Inflammatory macrophage treated with lipopolysaccharide for 4 hours (primary cell): ENCODE results near the gene FNDC1.

Source experiments
- DNase-seq: peaks from one replicate; pipeline ENCODE4 v3.0.0-alpha.2; 2020

FNDC1 gene

DNA sequence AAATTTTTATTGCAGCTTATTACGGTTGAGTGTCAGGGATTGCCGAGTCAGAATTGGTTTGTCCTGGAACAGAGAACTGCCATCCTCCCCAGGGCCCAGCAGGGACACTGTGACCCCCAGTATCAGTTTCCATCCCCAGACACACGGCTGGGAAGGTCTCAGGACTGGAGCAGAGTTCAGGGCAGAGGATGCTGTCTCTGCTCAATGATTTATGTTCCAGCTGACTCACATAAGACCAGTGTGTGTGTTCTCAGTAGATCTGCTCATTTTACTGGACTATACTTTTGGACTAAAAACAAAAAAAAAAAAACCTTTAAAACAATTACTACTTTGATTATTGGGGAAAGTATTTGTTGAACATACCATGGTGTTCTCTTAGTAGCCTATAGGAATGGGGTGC, 44.2 kb downstream of the FNDC1 start:
- DNase-seq: no peak

- no peak for DNase-seq
Measured at GRCh38 chr6:159214281-159214680, 45.1 kb downstream of the FNDC1 start.

GRCh38 chr6:159217595-159218275, 48.5 kb downstream of the FNDC1 start:
- DNase-seq: peak; percentile 7

GRCh38 chr6:159220093-159220492, 50.9 kb downstream of the FNDC1 start:
- DNase-seq: no peak

DNA sequence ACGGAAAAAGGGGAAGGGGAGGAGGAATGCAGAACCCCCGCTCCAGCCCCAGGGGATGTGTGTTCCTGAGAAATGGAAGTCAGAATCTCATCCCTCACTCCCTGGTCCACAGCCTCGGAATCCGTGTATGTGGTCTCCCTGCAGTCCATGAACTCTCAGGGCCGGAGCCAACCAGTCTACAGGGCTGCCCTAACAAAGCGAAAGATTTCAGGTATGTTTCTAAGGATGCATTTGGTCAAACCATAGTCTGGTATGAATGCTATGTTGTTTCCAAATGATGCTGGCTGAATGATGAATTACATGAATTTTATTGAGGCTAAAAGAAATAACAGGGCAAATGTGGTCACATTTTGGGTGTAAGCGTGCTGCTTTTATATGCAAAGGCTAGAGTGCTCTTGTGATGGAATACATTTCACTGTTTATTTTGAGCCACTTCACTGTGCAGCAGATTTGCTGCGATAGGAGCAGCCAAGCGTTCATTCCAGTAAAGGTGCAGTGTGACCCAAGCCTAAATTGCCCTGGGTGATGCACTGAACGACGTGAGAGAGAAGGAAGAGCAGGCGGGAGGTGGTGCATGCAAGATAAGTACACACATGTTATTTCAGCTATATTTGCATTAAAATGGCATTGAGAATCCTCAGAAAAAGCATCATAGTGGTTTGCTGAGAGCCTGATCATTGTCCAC, 52.4 kb downstream of the FNDC1 start:
- no peak for DNase-seq

GRCh38 chr6:159224452-159224851, 55.3 kb downstream of the FNDC1 start:
- DNase-seq: no peak

DNA sequence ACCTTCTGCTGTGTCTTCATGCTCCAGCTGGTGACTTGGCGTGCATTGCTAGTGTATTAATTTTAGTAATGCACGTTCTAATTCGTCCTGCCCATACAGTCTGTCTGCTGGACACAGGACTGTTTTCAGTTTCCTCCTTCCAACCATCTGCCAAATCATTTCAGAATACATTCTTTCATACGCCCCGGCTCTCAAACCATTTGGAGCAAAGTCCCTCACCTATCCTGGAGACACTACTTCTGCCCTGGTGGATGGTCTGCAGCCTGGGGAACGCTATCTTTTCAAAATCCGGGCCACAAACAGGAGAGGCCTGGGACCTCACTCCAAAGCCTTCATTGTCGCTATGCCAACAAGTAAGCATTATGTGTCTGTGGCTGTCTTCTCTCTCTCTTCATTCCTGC, 60.5 kb downstream of the FNDC1 start:
- DNase-seq: no peak

DNA sequence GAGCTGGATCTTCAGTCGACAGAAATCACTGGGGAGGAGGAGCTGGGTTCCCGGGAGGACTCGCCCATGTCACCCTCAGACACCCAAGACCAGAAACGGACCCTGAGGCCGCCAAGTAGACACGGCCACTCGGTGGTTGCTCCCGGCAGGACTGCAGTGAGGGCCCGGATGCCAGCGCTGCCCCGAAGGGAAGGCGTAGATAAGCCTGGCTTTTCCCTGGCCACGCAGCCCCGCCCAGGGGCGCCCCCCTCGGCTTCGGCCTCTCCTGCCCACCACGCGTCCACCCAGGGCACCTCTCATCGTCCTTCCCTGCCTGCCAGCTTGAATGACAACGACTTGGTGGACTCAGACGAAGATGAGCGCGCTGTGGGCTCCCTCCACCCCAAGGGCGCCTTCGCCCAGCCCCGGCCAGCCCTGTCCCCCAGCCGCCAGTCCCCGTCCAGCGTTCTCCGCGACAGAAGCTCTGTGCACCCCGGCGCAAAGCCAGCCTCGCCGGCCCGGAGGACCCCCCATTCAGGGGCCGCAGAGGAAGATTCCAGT, 63.0 kb downstream of the FNDC1 start:
- DNase-seq: no peak

DNA sequence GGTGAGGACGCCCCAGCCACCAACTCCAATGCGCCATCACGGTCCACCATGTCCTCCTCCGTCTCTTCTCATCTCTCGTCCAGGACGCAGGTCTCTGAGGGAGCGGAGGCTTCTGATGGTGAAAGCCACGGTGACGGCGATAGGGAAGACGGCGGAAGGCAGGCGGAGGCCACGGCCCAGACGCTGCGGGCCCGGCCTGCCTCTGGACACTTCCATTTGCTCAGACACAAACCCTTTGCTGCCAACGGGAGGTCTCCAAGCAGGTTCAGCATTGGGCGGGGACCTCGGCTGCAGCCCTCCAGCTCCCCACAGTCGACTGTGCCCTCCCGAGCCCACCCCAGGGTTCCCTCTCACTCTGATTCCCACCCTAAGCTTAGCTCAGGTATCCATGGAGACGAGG, 63.6 kb downstream of the FNDC1 start:
- no peak for DNase-seq

DNA sequence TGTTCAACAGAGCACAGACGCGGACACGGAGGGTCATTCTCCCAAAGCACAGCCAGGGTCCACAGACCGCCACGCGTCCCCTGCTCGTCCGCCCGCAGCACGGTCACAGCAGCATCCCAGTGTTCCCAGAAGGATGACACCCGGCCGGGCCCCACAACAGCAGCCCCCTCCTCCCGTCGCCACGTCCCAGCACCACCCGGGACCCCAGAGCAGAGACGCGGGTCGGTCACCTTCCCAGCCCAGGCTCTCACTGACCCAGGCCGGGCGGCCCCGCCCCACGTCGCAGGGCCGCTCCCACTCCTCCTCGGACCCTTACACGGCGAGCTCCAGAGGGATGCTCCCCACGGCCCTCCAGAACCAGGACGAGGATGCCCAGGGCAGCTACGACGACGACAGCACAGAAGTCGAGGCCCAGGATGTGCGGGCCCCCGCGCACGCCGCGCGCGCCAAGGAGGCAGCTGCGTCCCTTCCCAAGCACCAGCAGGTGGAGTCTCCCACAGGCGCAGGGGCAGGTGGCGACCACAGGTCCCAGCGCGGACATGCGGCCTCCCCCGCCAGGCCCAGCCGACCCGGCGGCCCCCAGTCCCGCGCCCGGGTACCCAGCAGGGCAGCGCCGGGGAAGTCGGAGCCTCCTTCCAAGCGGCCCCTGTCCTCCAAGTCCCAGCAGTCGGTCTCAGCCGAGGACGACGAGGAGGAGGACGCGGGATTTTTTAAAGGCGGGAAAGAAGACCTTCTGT, 64.3 kb downstream of the FNDC1 start:
- DNase-seq: no peak

- DNase-seq: no peak
Measured at GRCh38 chr6:159234102-159234553, 64.9 kb downstream of the FNDC1 start.

DNA sequence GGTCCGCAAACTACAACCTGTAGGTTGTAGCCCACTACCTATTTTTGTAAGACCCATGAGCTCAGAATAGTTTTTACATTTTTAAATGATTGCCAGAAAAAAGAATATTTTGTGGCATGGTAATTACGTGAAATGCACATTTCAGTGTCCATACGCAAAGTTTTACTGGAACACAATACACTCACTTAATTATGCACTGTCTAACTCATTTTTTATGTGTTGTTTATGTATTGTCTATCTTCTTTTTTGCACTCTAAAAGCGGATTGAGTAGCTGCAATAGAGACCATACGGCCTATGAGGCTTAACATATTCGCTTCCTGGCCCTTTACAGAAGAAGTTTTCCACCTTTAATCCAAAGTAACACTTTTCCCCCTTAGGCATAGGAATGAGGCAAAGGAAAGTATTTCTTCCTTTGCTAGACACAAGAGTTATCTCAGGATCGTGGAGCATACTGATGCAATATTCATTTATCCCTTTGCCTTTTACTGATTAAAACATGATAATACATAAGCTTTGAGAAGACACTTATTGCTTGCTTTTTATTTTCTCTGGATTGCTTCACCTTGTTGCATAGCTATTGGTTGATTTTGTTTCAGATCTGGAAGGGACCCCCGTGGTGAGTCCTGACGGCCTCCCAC, 69.8 kb downstream of the FNDC1 start:
- no peak for DNase-seq

- DNase-seq: no peak
Measured at GRCh38 chr6:159249128-159249527, 79.9 kb downstream of the FNDC1 start.

GRCh38 chr6:159249752-159250151, 80.6 kb downstream of the FNDC1 start:
- DNase-seq: no peak

DNA sequence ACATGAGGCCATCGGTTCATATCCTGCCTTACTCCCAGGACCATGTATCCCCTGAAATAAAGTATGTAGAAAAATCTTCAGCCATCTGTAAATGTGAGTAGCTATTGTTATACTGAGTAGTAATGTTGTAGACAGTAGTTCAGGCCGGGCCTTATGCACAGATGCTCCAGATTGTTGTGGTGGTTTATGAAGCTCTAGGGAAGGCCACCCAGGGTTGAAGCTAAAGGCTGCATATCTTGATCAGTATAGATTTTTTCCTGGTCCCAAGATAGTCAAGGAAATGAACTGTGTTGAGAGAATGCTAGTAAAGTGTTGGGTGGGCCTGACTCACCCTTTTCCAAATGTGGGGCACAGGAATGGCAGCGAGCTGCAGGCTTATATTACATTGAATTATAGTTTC, 81.4 kb downstream of the FNDC1 start:
- DNase-seq: no peak

GRCh38 chr6:159252955-159253508, 83.8 kb downstream of the FNDC1 start:
- peak; percentile 34 for DNase-seq

DNA sequence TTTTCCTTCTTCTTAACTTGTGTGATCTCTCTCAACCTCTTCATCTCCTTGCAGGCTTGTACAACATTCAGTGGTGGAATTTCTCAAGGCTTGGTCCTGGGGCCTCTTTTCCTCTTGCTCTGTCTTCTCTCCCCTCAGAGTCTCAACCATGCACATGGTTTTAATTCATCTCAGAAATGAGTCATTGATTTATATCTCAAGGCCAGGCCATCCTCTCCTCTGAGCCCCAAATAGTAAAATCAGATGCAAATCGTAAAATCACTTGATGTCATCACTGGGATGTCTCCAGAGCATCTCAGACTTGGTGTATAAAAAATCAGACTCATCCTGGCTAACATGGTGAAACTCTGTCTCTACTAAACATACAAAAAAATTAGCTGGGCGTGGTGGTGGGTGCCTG, 85.0 kb downstream of the FNDC1 start:
- no peak for DNase-seq

- DNase-seq: no peak
Measured at GRCh38 chr6:159255434-159255951, 86.3 kb downstream of the FNDC1 start.

GRCh38 chr6:159256128-159256527, 86.9 kb downstream of the FNDC1 start:
- DNase-seq: no peak

DNA sequence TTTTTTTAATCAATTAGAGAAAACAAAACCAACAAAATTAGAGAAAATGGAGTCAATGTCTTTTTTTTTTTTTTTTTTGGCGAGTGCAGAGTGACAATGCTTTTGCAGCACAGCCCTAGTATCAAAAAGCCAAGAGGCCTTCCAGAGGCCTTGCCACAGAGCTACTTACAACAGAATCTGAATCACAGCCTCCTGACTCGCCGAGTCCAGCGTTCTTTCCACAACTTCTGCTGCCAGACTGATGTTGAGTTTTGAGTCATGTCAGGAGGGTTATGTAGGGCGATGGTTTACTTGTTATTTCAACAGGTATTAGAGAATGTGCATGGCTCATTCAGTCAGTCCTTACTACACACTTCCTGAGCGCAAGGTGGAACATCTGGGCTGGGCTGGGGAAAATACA, 88.6 kb downstream of the FNDC1 start:
- DNase-seq: no peak

- no peak for DNase-seq
Measured at GRCh38 chr6:159259441-159260125, 90.4 kb downstream of the FNDC1 start.

DNA sequence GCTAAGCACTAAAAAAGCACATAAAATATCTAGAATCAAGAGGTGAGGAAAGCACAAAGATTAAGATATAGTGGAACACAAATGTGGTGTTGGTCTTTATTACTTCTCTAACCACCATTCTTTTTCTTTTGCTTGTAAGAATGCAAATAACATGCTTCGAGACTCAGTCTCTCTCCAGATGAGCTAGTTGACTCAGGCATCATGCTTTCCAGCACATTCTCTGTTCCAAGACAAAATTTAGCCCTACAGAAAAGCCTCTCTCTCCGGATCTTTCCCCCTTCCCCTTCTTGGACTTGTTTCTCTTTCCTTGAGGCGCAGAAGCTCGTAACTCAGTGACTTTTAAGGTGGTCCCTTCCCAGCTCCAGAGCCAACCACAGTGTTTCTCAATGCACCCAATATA, 91.0 kb downstream of the FNDC1 start:
- DNase-seq: no peak
